GM12878 (cell line): ENCODE measurements around the gene CYSRT1. TPM values are rescaled to one million over a fixed set of nuclear protein-coding genes. Genes with fewer than 3 reads are reported as not detected.

Source experiments
- ATAC-seq: fragments of 200-7000 bp; cut with Tn5 transposase; 3 replicates; pipeline ENCODE4 v1.9.1; 2020; ENCODE audit warnings: mild to moderate bottlenecking, moderate library complexity
- BruUV-seq: library from RNA; stranded (reverse); fragments of 400-500 nt; replicated peaks from 2 replicates; lab custom pipeline; 2021; lab: Mats Ljungman, UMichigan
- CTCF ChIA-PET: fragments of 300-600 bp; sonication (Branson Sonifier 250); formaldehyde crosslinking; extraction: SDS; loops from one replicate; lab custom pipeline; 2021; ENCODE audit warnings: inconsistent platforms; lab: Yijun Ruan, JAX
- POLR2A ChIA-PET: fragments of 350-600 bp; formaldehyde crosslinking; extraction: SDS; loops from one replicate; lab custom pipeline; 2021; ENCODE audit warnings: inconsistent platforms; lab: Charles Lee
- RAD21 ChIA-PET: fragments of 300-600 bp; sonication (Branson Sonifier 250); formaldehyde crosslinking; loops from one replicate; lab custom pipeline; 2023; ENCODE audit warnings: antibody characterized with exemption; ENCODE audit not compliant: unreplicated experiment; lab: Charles Lee
- SMC1A ChIA-PET: fragments of 300-600 bp; sonication (Branson Sonifier 250); formaldehyde crosslinking; loops from one replicate; lab custom pipeline; 2023; ENCODE audit not compliant: unreplicated experiment, uncharacterized antibody; lab: Charles Lee
- DNase-seq: peaks from one replicate; pipeline ENCODE4 v3.0.0-alpha.2; 2011; ENCODE audit warnings: low read depth, low spot score
- FAIRE-seq: peaks from 3 replicates; lab custom pipeline; 2011; peaks lifted over from hg19 to GRCh38; lab: Jason Lieb, UNC
- H2AFZ ChIP-seq: 2 replicates; pipeline ENCODE4 v1.6.0; 2011; ENCODE audit warnings: low read depth, low read length, control low read depth; ENCODE audit not compliant: control insufficient read depth
- H3K27ac ChIP-seq: 2 replicates; pipeline ENCODE4 v1.5.1; 2011; ENCODE audit warnings: control low read depth; ENCODE audit not compliant: control insufficient read depth, insufficient read depth
- H3K27me3 ChIP-seq, 2 experiments: replicated peaks in 1 of 2; 2 replicates each; pipeline versions ENCODE4 v1.6.0 to v1.6.1; 2011; ENCODE audit warnings: low read length in 1 of 2; ENCODE audit not compliant: control insufficient read depth in 2 of 2, insufficient read depth in 2 of 2
- H3K36me3 ChIP-seq, 2 experiments: 2 replicates each; pipeline ENCODE4 v1.5.1; 2011; ENCODE audit warnings: low read length in 1 of 2; ENCODE audit not compliant: control insufficient read depth in 2 of 2, insufficient read depth in 2 of 2
- H3K4me1 ChIP-seq: 2 replicates; pipeline ENCODE4 v1.6.1; 2011; ENCODE audit warnings: mild to moderate bottlenecking, low read length, moderate library complexity, mixed read lengths; ENCODE audit not compliant: control insufficient read depth, insufficient read depth
- H3K4me2 ChIP-seq: 2 replicates; pipeline ENCODE4 v1.6.0; 2011; ENCODE audit warnings: control low read depth; ENCODE audit not compliant: control insufficient read depth, insufficient read depth
- H3K4me3 ChIP-seq: fragments of 200-600 bp; sonication (generic); 2 replicates; pipeline ENCODE4 v1.5.1; 2016
- H3K79me2 ChIP-seq: 2 replicates; pipeline ENCODE4 v1.6.0; 2011; ENCODE audit warnings: low read length; ENCODE audit not compliant: control insufficient read depth, insufficient read depth
- H3K9ac ChIP-seq: 2 replicates; pipeline ENCODE4 v1.8.0; 2011; ENCODE audit warnings: low read length, control low read depth, mixed read lengths; ENCODE audit not compliant: control insufficient read depth, insufficient read depth
- H3K9me3 ChIP-seq: replicated peaks from 3 replicates; pipeline ENCODE4 v1.5.1; 2011; ENCODE audit warnings: mild to moderate bottlenecking, low read length; ENCODE audit not compliant: control insufficient read depth, insufficient read depth
- H4K20me1 ChIP-seq: 2 replicates; pipeline ENCODE4 v1.6.0; 2011; ENCODE audit not compliant: control insufficient read depth, insufficient read depth
- ELK1 ChIP-seq: IDR thresholded peaks from 2 replicates; pipeline ENCODE4 v1.6.1; 2012; ENCODE audit warnings: low read depth, low read length, improper control_type of control experiment
- ETV6 ChIP-seq, 2 experiments: fragments of 450-650 bp in 1 of 2; IDR thresholded peaks in 1 of 2; conservative IDR thresholded peaks in 1 of 2; 2 replicates each; pipeline ENCODE4 v1.6.1; 2014; ENCODE audit warnings: antibody characterized with exemption in 1 of 2, borderline replicate concordance in 1 of 2, low read depth in 1 of 2, mild to moderate bottlenecking in 1 of 2, moderate library complexity in 1 of 2
- HSF1 ChIP-seq: fragments of 150-350 bp; IDR thresholded peaks from 2 replicates; pipeline ENCODE4 v1.6.1; 2014; ENCODE audit warnings: mild to moderate bottlenecking, low read depth, low read length
- KAT2A ChIP-seq: conservative IDR thresholded peaks from 2 replicates; pipeline ENCODE4 v1.6.1; 2011; ENCODE audit warnings: low read depth, low read length; ENCODE audit not compliant: control insufficient read depth
- KDM1A ChIP-seq: fragments of 200-600 bp; sonication (generic); IDR thresholded peaks from 2 replicates; pipeline ENCODE4 v1.6.1; 2016; ENCODE audit warnings: borderline replicate concordance
- NFXL1 ChIP-seq: fragments of 450-650 bp; IDR thresholded peaks from 2 replicates; pipeline ENCODE4 v1.6.1; 2017; ENCODE audit warnings: antibody characterized with exemption, mild to moderate bottlenecking, borderline replicate concordance
- POLR2AphosphoS5 ChIP-seq: IDR thresholded peaks from 2 replicates; pipeline ENCODE4 v1.6.1; 2011; ENCODE audit warnings: mild to moderate bottlenecking, low read length, inconsistent platforms
- ZBED1 ChIP-seq: IDR thresholded peaks from 2 replicates; pipeline ENCODE4 v1.6.1; 2016; ENCODE audit warnings: borderline replicate concordance
- ZBTB33 ChIP-seq: fragments of 450-650 bp; IDR thresholded peaks from 2 replicates; pipeline ENCODE4 v1.6.1; 2017; ENCODE audit warnings: mild to moderate bottlenecking
- WGBS: methylation state at CpG from one replicate; pipeline ENCODE4 v1.1.6; 2016; ENCODE audit warnings: low lambda C conversion rate; ENCODE audit not compliant: insufficient replicate concordance, insufficient coverage; ENCODE audit errors: missing lambda C conversion rate; 5-methylcytosine and 5-hydroxymethylcytosine counted together
- in situ Hi-C: fragments of 300-500 bp; cut with MboI; formaldehyde crosslinking; loops from 9 replicates; pipeline ENCODE4 v1.14.3; 2018; ENCODE audit warnings: mixed read lengths
- intact Hi-C: fragments of 100-400 bp; cut with micrococcal nuclease; formaldehyde crosslinking; loops from one replicate; pipeline ENCODE4 v1.14.2; 2022; ENCODE audit not compliant: unreplicated experiment
- polyA plus RNA-seq, 11 experiments: library from polyadenylated mRNA; depleted of rRNA in 4 of 11; unstranded in 6 of 11; stranded (reverse) in 5 of 11; fragments of >200 nt; fragmentation: Nextera tagmentation in 4 of 11; fragmentation: Illumina TruSeq in 1 of 11; extraction: Ambion mirVana in 4 of 11; extraction: Trizol in 1 of 11; gene quantifications; 1 replicate in 1 of 11; 2 replicates in 10 of 11; pipeline versions ENCODE4 v1.2.1 to v1.2.3, GENCODE V29; 2011 to 2016; ENCODE audit warnings: inconsistent platforms in 2 of 11, missing spikeins in 2 of 11, low read depth in 1 of 11
- total RNA-seq, 4 experiments: library from RNA; depleted of rRNA in 3 of 4; stranded (reverse); fragments of >200 nt in 3 of 4; fragmentation: Illumina TruSeq in 1 of 4; extraction: Trizol in 1 of 4; gene quantifications; 2 replicates each; pipeline versions ENCODE4 v1.2.1 to v1.2.3, GENCODE V29; 2013 to 2021

Gene CYSRT1
- total and polyA plus RNA-seq, 10 of the 15 experiments (the other 5 are each of a cell fraction or from before 2014, with no cell fraction given), result 0.24 to 3.6 (median 0.97) TPM; not detected in 1

GRCh38 chr9:137256362-137256761 lies 31.4 kb downstream of the CYSRT1 start:
- no peak for TF ChIP-seq ZBED1
- no peak overlapping the region for H3K27ac ChIP-seq
- H3K27me3 ChIP-seq, result no peaks in the 10 kb centered on the region
- H3K79me2 ChIP-seq, result peaks cover 18% of the 10 kb centered on the region
- H4K20me1 ChIP-seq, result no peaks in the 10 kb centered on the region
- H2AFZ ChIP-seq, result no peak overlapping the region
- DNase-seq (no peak), FAIRE-seq (no peak), ATAC-seq (no peak)
- BruUV-seq, result no TSS peak
- peaks cover 14% of the 10 kb centered on the region for H3K4me1 ChIP-seq
- H3K4me2 ChIP-seq, result peak overlapping the region; percentile 81
- intact Hi-C loops, result no loop called here
- SMC1A ChIA-PET, result interaction anchor here (0.6 to 1.6 kb wide), 2 partner anchors 16 to 19 kb away, joined by 3 to 5 read pairs; no protein-coding TSS in a partner anchor
- in situ Hi-C loops, result no loop called here
- H3K36me3 ChIP-seq, result peaks cover 2 to 8% of the 10 kb centered on the region in 2 experiments; a peak in 3 of 4 replicates
- POLR2A ChIA-PET, result interaction anchor here (0.6 to 6.2 kb wide), 8 partner anchors 11 to 97 kb away, joined by 3 to 112 read pairs (median 4); partner anchors contain the start of gene TUBB4B
- no peaks in the 10 kb centered on the region for H3K9me3 ChIP-seq
- peak overlapping the region; percentile 93 for H3K4me3 ChIP-seq
- H3K9ac ChIP-seq, result no peak overlapping the region
- RAD21 ChIA-PET, result interaction anchor here (1.1 to 1.8 kb wide), 3 partner anchors 16 to 21 kb away, joined by 4 to 8 read pairs (median 4); partner anchors contain the start of genes TOR4A and TUBB4B
- WGBS, result 92% methylated on average over 15 of the region's 15 CpGs
- CTCF ChIA-PET, result interaction anchor here (0.9 to 1.6 kb wide), 6 partner anchors 8 to 31 kb away, joined by 3 to 5 read pairs (median 4); partner anchors contain the start of gene TUBB4B

- WGBS, result 96% methylated on average over 15 of the region's 15 CpGs
- in situ Hi-C loops, result no loop called here
- ATAC-seq, result no peak
- ChIA-PET POLR2A (interaction anchor here (1.0 to 6.2 kb wide), 6 partner anchors 10 to 98 kb away, joined by 3 to 112 read pairs (median 4); partner anchors contain the start of gene TUBB4B), RAD21 (interaction anchor here (1.1 to 1.8 kb wide), 3 partner anchors 16 to 20 kb away, joined by 4 to 8 read pairs (median 4); partner anchors contain the start of genes TOR4A and TUBB4B), SMC1A (interaction anchor here (0.6 to 1.6 kb wide), 2 partner anchors 16 to 20 kb away, joined by 3 to 5 read pairs; no protein-coding TSS in a partner anchor), CTCF (interaction anchor here (0.9 to 1.6 kb wide), 4 partner anchors 8 to 30 kb away, joined by 3 to 5 read pairs (median 4); no protein-coding TSS in a partner anchor)
- Histone ChIP-seq H3K36me3 (peaks cover 2 to 8% of the 10 kb centered on the region in 2 experiments; a peak in 3 of 4 replicates), H3K27ac (no peak overlapping the region), H3K4me2 (peak overlapping the region; percentile 81), H3K4me1 (peaks cover 14% of the 10 kb centered on the region), H3K27me3 (no peaks in the 10 kb centered on the region), H2AFZ (no peak overlapping the region), H3K4me3 (peak overlapping the region; percentile 93; the same call in 1 of the 2 replicates), H3K9me3 (no peaks in the 10 kb centered on the region), H3K79me2 (peaks cover 18% of the 10 kb centered on the region), H3K9ac (no peak overlapping the region), H4K20me1 (no peaks in the 10 kb centered on the region)
- BruUV-seq, result no TSS peak
- TF ChIP-seq HSF1 (no peak), KDM1A (no peak), KAT2A (no peak), ELK1 (no peak), ZBTB33 (0 out of 2 replicates have a peak, but pooled peaks have one; percentile 17), NFXL1 (no peak), POLR2AphosphoS5 (no peak), ETV6 (conservative IDR thresholded peaks at IDR 0.05 in 1 of 2, IDR thresholded peaks at IDR 0.05 in 1 of 2; ENCODE audit: borderline replicate concordance in 1 of 2, low read depth in 1 of 2) (no peak)
- no peak for FAIRE-seq
- no peak for DNase-seq
- intact Hi-C loops, result no loop called here
Measured at GRCh38 chr9:137256856-137257255, 31.9 kb downstream of the CYSRT1 start.
